Esophagus squamous epithelium (tissue), 5 donors: ENCODE data around the gene CADM1. TPM values are rescaled to one million over a fixed set of nuclear protein-coding genes. Genes with fewer than 3 reads are reported as not detected.

Experiments
- DNase-seq: peaks from one replicate; lab custom pipeline; 2025; lab: John Stamatoyannopoulos, UW
- H3K27ac ChIP-seq, 4 donors: fragments of 200-600 bp; sonication (generic); one replicate each; pipeline ENCODE4 v1.5.1; 2016 to 2019; ENCODE audit warnings: mild to moderate bottlenecking in 1 of 4
- H3K27me3 ChIP-seq, 4 donors: fragments of 200-600 bp; sonication (generic); 1 replicate in 3 of 4; 2 replicates in 1 of 4; pipeline versions ENCODE4 v1.5.1 to v1.6.0; 2017 to 2021; ENCODE audit warnings: antibody characterized with exemption in 1 of 4
- H3K36me3 ChIP-seq, 3 donors: fragments of 200-600 bp; sonication (generic); one replicate each; pipeline ENCODE4 v1.5.1; 2016 to 2019
- H3K4me1 ChIP-seq, 3 donors: fragments of 200-600 bp; sonication (generic); one replicate each; pipeline ENCODE4 v1.5.1; 2017 to 2019
- H3K4me3 ChIP-seq, 4 donors: fragments of 200-600 bp; sonication (generic); 1 replicate in 3 of 4; 2 replicates in 1 of 4; pipeline ENCODE4 v1.5.1; 2016 to 2019; ENCODE audit warnings: mild to moderate bottlenecking in 2 of 4, moderate library complexity in 1 of 4
- H3K9me3 ChIP-seq, 3 donors: fragments of 200-600 bp; sonication (generic); one replicate each; pipeline ENCODE4 v1.5.1; 2016 to 2019
- CTCF ChIP-seq, 6 experiments: fragments of 450-650 bp in 4 of 6; fragments of 200-600 bp in 2 of 6; sonication (generic) in 2 of 6; IDR thresholded peaks; one replicate each; pipeline ENCODE4 v1.5.1; 2016 to 2019; ENCODE audit warnings: antibody characterized with exemption in 6 of 6, mild to moderate bottlenecking in 4 of 6, moderate library complexity in 4 of 6
- POLR2A ChIP-seq, 4 donors: fragments of 450-650 bp; IDR thresholded peaks; one replicate each; pipeline ENCODE4 v1.6.1; 2017; ENCODE audit warnings: antibody characterized with exemption in 4 of 4, mild to moderate bottlenecking in 4 of 4, moderate library complexity in 3 of 4
- WGBS, 2 donors: methylation state at CpG; one replicate each; pipeline ENCODE4 v1.1.5; 2018; 5-methylcytosine and 5-hydroxymethylcytosine counted together
- intact Hi-C: fragments of 100-400 bp; cut with DNase I; formaldehyde crosslinking; loops from one replicate; pipeline ENCODE4 v1.15.0; 2022
- total RNA-seq, 4 donors: library from RNA; depleted of rRNA; stranded (reverse); fragments of >200 nt; gene quantifications; one replicate each; pipeline ENCODE4 v1.1.0, GENCODE V29; 2016
- donor health status: DM: yes; HTN: yes; CAD: no.

Gene CADM1
- total RNA-seq, 4 donors from 2014 or later, result 1.7 to 15.1 (median 8.3) TPM

GRCh38 chr11:115524572-115524971 lies 20.4 kb upstream of the CADM1 start:
- no peak overlapping the region for H3K27ac ChIP-seq
- H3K4me3 ChIP-seq, result no peak overlapping the region
- WGBS, 2 donors, result 46 to 69% methylated on average over 1 of the region's 1 CpG
- no peaks in the 10 kb centered on the region for H3K9me3 ChIP-seq
- H3K36me3 ChIP-seq, result no peaks in the 10 kb centered on the region
- intact Hi-C loops, result no loop called here
- TF ChIP-seq POLR2A (IDR thresholded peaks at IDR 0.05), result no peak
- TF ChIP-seq CTCF (IDR thresholded peaks at IDR 0.05), result no peak
- DNase-seq, result no peak
- H3K27me3 ChIP-seq, result peaks cover 0 to 6% (median 0%) of the 10 kb centered on the region in 4 donors
- H3K4me1 ChIP-seq, result peaks cover 0 to 13% (median 0%) of the 10 kb centered on the region in 3 donors

- intact Hi-C loops, result no loop called here
- DNase-seq, result no peak
- Histone ChIP-seq H3K27ac (no peak overlapping the region), H3K9me3 (no peaks in the 10 kb centered on the region), H3K27me3 (peaks cover 0 to 4% (median 0%) of the 10 kb centered on the region in 4 donors), H3K4me3 (no peak overlapping the region), H3K4me1 (peaks cover 0 to 13% (median 0%) of the 10 kb centered on the region in 3 donors), H3K36me3 (no peaks in the 10 kb centered on the region)
- TF ChIP-seq POLR2A (IDR thresholded peaks at IDR 0.05), result no peak
- no peak for TF ChIP-seq CTCF (IDR thresholded peaks at IDR 0.05)
- WGBS, 2 donors, result 79 to 85% methylated on average over 2 of the region's 2 CpGs
These were observed 19.6 kb upstream of the CADM1 start for GRCh38 chr11:115523727-115524399.

- intact Hi-C loops, result no loop called here
- no peak for TF ChIP-seq CTCF (IDR thresholded peaks at IDR 0.05)
- TF ChIP-seq POLR2A (IDR thresholded peaks at IDR 0.05), result no peak
- H3K4me3 ChIP-seq, result no peak overlapping the region
These were observed 18.1 kb upstream of the CADM1 start for GRCh38 chr11:115522302-115522701.

GRCh38 chr11:115521825-115522224 lies 17.6 kb upstream of the CADM1 start:
- 49 to 71% methylated on average over 4 of the region's 4 CpGs for WGBS, 2 donors

More at GRCh38 chr11:115522302-115522701, 18.1 kb upstream of the CADM1 start:
- Histone ChIP-seq H3K4me1 (peaks cover 0 to 1% (median 0%) of the 10 kb centered on the region in 3 donors), H3K36me3 (no peaks in the 10 kb centered on the region), H3K27ac (no peak overlapping the region), H3K27me3 (peaks cover 0 to 4% (median 0%) of the 10 kb centered on the region in 4 donors), H3K9me3 (no peaks in the 10 kb centered on the region)
- WGBS, 2 donors, result 63 to 66% methylated on average over 3 of the region's 3 CpGs
- DNase-seq, result no peak

More at GRCh38 chr11:115521825-115522224, 17.6 kb upstream of the CADM1 start:
- Histone ChIP-seq H3K27me3 (peaks cover 0 to 4% (median 0%) of the 10 kb centered on the region in 4 donors), H3K36me3 (no peaks in the 10 kb centered on the region), H3K4me3 (no peak overlapping the region), H3K27ac (no peak overlapping the region), H3K9me3 (no peaks in the 10 kb centered on the region), H3K4me1 (no peaks in the 10 kb centered on the region)
- TF ChIP-seq CTCF (IDR thresholded peaks at IDR 0.05), result no peak
- TF ChIP-seq POLR2A (IDR thresholded peaks at IDR 0.05), result no peak
- intact Hi-C loops, result no loop called here
- no peak for DNase-seq
